Measurements from ENCODE around the gene MBP. TPM values are rescaled to one million over a fixed set of nuclear protein-coding genes. Genes with fewer than 3 reads are reported as not detected.
A peak's percentile ranks its signal among the peaks of the same experiment; 100 is the strongest.

MBP gene
- total and polyA plus RNA-seq, 10 of the 15 experiments (the other 5 are each of a cell fraction or from before 2014, with no cell fraction given): 12.2 to 67.8 (median 42.1) TPM

- FAIRE-seq: no peak
- peaks cover 33% of the 10 kb centered on the region for H3K79me2 ChIP-seq (ENCODE audit: control insufficient read depth, insufficient read depth, low read length)
- H4K20me1 ChIP-seq (ENCODE audit: control insufficient read depth, insufficient read depth): no peaks in the 10 kb centered on the region
- intact Hi-C loops (cut with micrococcal nuclease; ENCODE audit: unreplicated experiment) (loop anchor here (5.0 kb wide), 1 partner anchor 234 kb away; the partner anchor contains the start of gene ZNF236), in situ Hi-C loops (cut with MboI) (no loop called here)
- H3K9me3 ChIP-seq (replicated peaks; ENCODE audit: control insufficient read depth, insufficient read depth, low read length): no peaks in the 10 kb centered on the region
- H3K27me3 ChIP-seq (replicated peaks in 1 of 2; ENCODE audit: control insufficient read depth in 2 of 2, insufficient read depth in 2 of 2, low read length in 1 of 2): no peaks in the 10 kb centered on the region
- no peak for TF ChIP-seq ZBED1 (IDR thresholded peaks at IDR 0.05; ENCODE audit: borderline replicate concordance)
- TF ChIP-seq SREBF2 (IDR thresholded peaks at IDR 0.05; ENCODE audit: low read length): no peak
- no peak for TF ChIP-seq FOXM1 (IDR thresholded peaks at IDR 0.05; ENCODE audit: low read depth, low read length)
- no peak for TF ChIP-seq HDGF (IDR thresholded peaks at IDR 0.05)
- no peak for TF ChIP-seq YY1 (IDR thresholded peaks at IDR 0.05; ENCODE audit: low read depth, low read length)
- TF ChIP-seq ZSCAN29 (IDR thresholded peaks at IDR 0.05): no peak
- no peak for TF ChIP-seq USF1 (IDR thresholded peaks at IDR 0.05; ENCODE audit: borderline replicate concordance, extremely low read length, insufficient read depth, low read depth, low read length)
- no peak for TF ChIP-seq YBX1 (IDR thresholded peaks at IDR 0.05)
- TF ChIP-seq IKZF2 (IDR thresholded peaks at IDR 0.05): no peak
- no peak for TF ChIP-seq E2F4 (IDR thresholded peaks at IDR 0.05; ENCODE audit: low read depth, low read length)
- no peak for TF ChIP-seq MLLT1 (IDR thresholded peaks at IDR 0.05)
- TF ChIP-seq BACH1 (IDR thresholded peaks at IDR 0.05; ENCODE audit: borderline replicate concordance): no peak
- TF ChIP-seq SREBF1 (IDR thresholded peaks at IDR 0.05; ENCODE audit: low read length): no peak
- no peak overlapping the region for H2AFZ ChIP-seq (ENCODE audit: control insufficient read depth, low read depth, low read length)
- RAD21 ChIA-PET (ENCODE audit: unreplicated experiment): interaction anchor here (0.6 to 3.0 kb wide), 4 partner anchors 46 to 155 kb away, joined by 3 to 13 read pairs (median 3); no protein-coding TSS in a partner anchor
- no peak for ATAC-seq
- peaks cover 22 to 31% of the 10 kb centered on the region in 2 experiments; a peak in 3 of 4 replicates for H3K36me3 ChIP-seq (ENCODE audit: control insufficient read depth in 2 of 2, insufficient read depth in 2 of 2, low read length in 1 of 2)
- POLR2A ChIA-PET: interaction anchor here (0.8 to 2.1 kb wide), 2 partner anchors 48 to 67 kb away, joined by 3 to 9 read pairs; no protein-coding TSS in a partner anchor
- no TSS peak for BruUV-seq (replicated peaks)
- CTCF ChIA-PET: interaction anchor here (0.8 to 4.6 kb wide), 7 partner anchors 10 to 254 kb away, joined by 3 to 57 read pairs (median 4); no protein-coding TSS in a partner anchor
- SMC1A ChIA-PET (ENCODE audit: uncharacterized antibody, unreplicated experiment): interaction anchor here (1.3 to 4.0 kb wide), 6 partner anchors 11 to 155 kb away, joined by 4 to 23 read pairs (median 12); no protein-coding TSS in a partner anchor
- WGBS (ENCODE audit: insufficient coverage, insufficient replicate concordance, low lambda C conversion rate, missing lambda C conversion rate): 59% methylated on average over 21 of the region's 21 CpGs
- H3K4me2 ChIP-seq (ENCODE audit: control insufficient read depth, insufficient read depth): peak overlapping the region; percentile 93
- peak overlapping the region; percentile 88 for H3K27ac ChIP-seq (ENCODE audit: control insufficient read depth, insufficient read depth)
- H3K9ac ChIP-seq (ENCODE audit: control insufficient read depth, insufficient read depth, low read length): peak overlapping the region; percentile 40
- H3K4me3 ChIP-seq: no peak overlapping the region
- DNase-seq (ENCODE audit: low read depth, low spot score): no peak
- peaks cover 57% of the 10 kb centered on the region for H3K4me1 ChIP-seq (ENCODE audit: control insufficient read depth, insufficient read depth, low read length)
Observed at GRCh38 chr18:77056344-77057005, 76.1 kb downstream of the MBP start.

Data from GM12878 (cell line).